Activated CD8-positive, alpha-beta T cell treated with anti-CD3 and anti-CD28 coated beads for 36 hours (primary cell): ENCODE measurements around the gene COL11A2. TPM values are rescaled to one million over a fixed set of nuclear protein-coding genes. Genes with fewer than 3 reads are reported as not detected.

Experiments used
- ATAC-seq: fragments of 200-7000 bp; cut with Tn5 transposase; one replicate; pipeline ENCODE4 v1.10.0; 2021; ENCODE audit warnings: mild to moderate bottlenecking, moderate library complexity
- CTCF ChIA-PET: fragments of 350-600 bp; sonication (Branson Sonifier 250); formaldehyde crosslinking; loops from one replicate; lab custom pipeline; 2021; ENCODE audit warnings: antibody characterized with exemption; lab: Charles Lee
- POLR2A ChIA-PET: fragments of 350-600 bp; sonication (Branson Sonifier 250); formaldehyde crosslinking; loops from one replicate; lab custom pipeline; 2021; ENCODE audit warnings: antibody characterized with exemption; lab: Charles Lee
- DNase-seq: peaks from one replicate; pipeline ENCODE4 v3.0.0-alpha.2; 2020
- H3K27ac Mint-ChIP-seq: one replicate; pipeline ENCODE4 v1.8.0; 2021; ENCODE audit warnings: mild to moderate bottlenecking, mixed read lengths
- H3K27me3 Mint-ChIP-seq: one replicate; pipeline ENCODE4 v1.8.0; 2021; ENCODE audit warnings: mixed read lengths
- H3K36me3 Mint-ChIP-seq: one replicate; pipeline ENCODE4 v1.8.0; 2021; ENCODE audit warnings: low read depth, mixed read lengths
- H3K4me1 Mint-ChIP-seq: one replicate; pipeline ENCODE4 v1.8.0; 2021; ENCODE audit warnings: low read depth, mixed read lengths
- H3K4me3 Mint-ChIP-seq: one replicate; pipeline ENCODE4 v1.8.0; 2021; ENCODE audit warnings: mild to moderate bottlenecking, moderate library complexity, mixed read lengths
- H3K9me3 Mint-ChIP-seq: one replicate; pipeline ENCODE4 v1.8.0; 2021; ENCODE audit warnings: mixed read lengths
- intact Hi-C: fragments of 100-400 bp; cut with micrococcal nuclease; formaldehyde crosslinking; loops from one replicate; pipeline ENCODE4 v1.10.0; 2022
- total RNA-seq, 2 experiments: library from RNA; stranded (reverse); gene quantifications; one replicate each; pipeline ENCODE4 v1.2.3, GENCODE V29; 2021
- TF ChIP-seq, protein P1 (sequence below): fragments of 200-600 bp; IDR thresholded peaks from one replicate; pipeline ENCODE4 v1.8.0; 2022; ENCODE audit warnings: antibody characterized with exemption, mild to moderate bottlenecking

Gene COL11A2
- total RNA-seq, 2 experiments from 2014 or later: 1.3 to 1.4 TPM

DNA sequence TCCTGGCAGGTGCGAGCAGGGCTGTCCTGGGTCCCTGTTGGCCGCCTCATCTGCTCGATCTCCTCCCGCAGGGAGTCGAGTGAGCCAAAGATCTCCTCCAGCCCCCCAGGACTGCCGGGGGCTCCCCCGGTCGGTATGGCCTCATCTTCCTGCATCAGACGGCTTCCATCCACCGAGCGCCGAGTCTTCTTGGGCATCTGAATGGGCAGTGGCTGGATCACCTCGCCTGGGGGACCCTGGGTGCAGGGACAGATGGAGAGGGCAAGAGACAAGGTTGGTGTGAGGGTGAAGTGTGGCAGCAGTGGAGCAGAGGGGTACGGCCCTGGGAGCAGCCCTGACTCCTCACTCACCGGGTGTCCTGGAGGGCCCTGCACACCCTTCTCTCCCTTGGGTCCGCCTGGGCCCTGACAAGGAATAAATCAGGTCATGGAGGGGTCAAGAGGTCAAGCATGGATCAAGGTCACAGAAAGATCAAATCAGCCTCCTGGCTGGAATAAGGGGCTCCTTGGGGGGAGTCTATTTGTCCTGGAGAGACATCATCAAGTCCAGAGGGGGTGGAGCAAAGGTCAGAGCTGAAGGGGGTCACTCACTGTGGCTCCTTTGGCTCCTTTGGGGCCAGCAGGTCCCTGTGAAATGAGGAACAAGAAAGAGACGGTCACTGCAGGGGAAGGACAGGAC, 26.5 kb downstream of the COL11A2 start:
- Mint-ChIP-seq H3K27ac (no peak overlapping the region), H3K36me3 (no peaks in the 10 kb centered on the region), H3K4me3 (no peak overlapping the region), H3K27me3 (peaks cover 1% of the 10 kb centered on the region), H3K4me1 (peaks cover 12% of the 10 kb centered on the region), H3K9me3 (no peaks in the 10 kb centered on the region)
- intact Hi-C loops: loop anchor here (10.0 kb wide), 1 partner anchor 79 kb away; no protein-coding TSS in a partner anchor
- DNase-seq (no peak), ATAC-seq (no peak)
- TF ChIP-seq, protein P1, sequence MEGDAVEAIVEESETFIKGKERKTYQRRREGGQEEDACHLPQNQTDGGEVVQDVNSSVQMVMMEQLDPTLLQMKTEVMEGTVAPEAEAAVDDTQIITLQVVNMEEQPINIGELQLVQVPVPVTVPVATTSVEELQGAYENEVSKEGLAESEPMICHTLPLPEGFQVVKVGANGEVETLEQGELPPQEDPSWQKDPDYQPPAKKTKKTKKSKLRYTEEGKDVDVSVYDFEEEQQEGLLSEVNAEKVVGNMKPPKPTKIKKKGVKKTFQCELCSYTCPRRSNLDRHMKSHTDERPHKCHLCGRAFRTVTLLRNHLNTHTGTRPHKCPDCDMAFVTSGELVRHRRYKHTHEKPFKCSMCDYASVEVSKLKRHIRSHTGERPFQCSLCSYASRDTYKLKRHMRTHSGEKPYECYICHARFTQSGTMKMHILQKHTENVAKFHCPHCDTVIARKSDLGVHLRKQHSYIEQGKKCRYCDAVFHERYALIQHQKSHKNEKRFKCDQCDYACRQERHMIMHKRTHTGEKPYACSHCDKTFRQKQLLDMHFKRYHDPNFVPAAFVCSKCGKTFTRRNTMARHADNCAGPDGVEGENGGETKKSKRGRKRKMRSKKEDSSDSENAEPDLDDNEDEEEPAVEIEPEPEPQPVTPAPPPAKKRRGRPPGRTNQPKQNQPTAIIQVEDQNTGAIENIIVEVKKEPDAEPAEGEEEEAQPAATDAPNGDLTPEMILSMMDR: no peak
- POLR2A ChIA-PET: interaction anchor here (1.2 kb wide), 1 partner anchor 83 kb away, joined by 5 read pairs; no protein-coding TSS in a partner anchor
- CTCF ChIA-PET: interaction anchor here (1.6 kb wide), 1 partner anchor 32 kb away, joined by 5 read pairs; no protein-coding TSS in a partner anchor

GRCh38 chr6:33164665-33165373, 27.4 kb downstream of the COL11A2 start:
- H3K4me1 Mint-ChIP-seq: peaks cover 12% of the 10 kb centered on the region
- no peak for ATAC-seq
- H3K9me3 Mint-ChIP-seq: no peaks in the 10 kb centered on the region
- H3K27ac Mint-ChIP-seq: no peak overlapping the region
- intact Hi-C loops: loop anchor here (5.0 to 10.0 kb wide), 2 partner anchors 32 to 80 kb away; no protein-coding TSS in a partner anchor
- H3K36me3 Mint-ChIP-seq: no peaks in the 10 kb centered on the region
- no peak for DNase-seq
- H3K27me3 Mint-ChIP-seq: peaks cover 1% of the 10 kb centered on the region
- H3K4me3 Mint-ChIP-seq: no peak overlapping the region
- ChIA-PET POLR2A (interaction anchor here (0.7 to 1.2 kb wide), 3 partner anchors 48 to 113 kb away, joined by 3 to 5 read pairs (median 3); no protein-coding TSS in a partner anchor), CTCF (interaction anchor here (1.6 kb wide), 1 partner anchor 33 kb away, joined by 5 read pairs; no protein-coding TSS in a partner anchor)
- TF ChIP-seq, protein P1: no peak

DNA sequence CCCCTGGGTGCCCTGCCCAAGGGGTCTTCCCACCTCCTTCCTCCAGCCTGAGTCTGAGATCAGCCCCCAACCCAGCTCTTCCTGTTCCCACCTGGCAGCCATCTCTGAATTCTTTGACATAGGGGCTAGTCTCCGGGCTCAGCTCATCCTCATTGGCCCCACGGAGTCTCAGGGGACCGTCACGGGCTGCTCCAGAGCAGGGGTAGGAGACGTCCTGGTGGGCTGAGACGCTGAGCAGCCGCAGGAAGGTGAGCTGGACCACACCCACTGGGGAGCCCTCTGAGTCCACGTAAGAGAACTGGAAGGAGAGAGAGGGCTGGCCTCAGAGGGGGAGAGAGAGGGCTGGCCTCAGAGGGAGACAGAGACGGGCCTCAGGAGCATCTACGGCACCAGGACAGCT, 28.1 kb downstream of the COL11A2 start:
- Mint-ChIP-seq H3K27ac (no peak overlapping the region), H3K4me1 (peaks cover 12% of the 10 kb centered on the region), H3K36me3 (no peaks in the 10 kb centered on the region), H3K4me3 (no peak overlapping the region), H3K9me3 (no peaks in the 10 kb centered on the region), H3K27me3 (peaks cover 1% of the 10 kb centered on the region)
- DNase-seq (no peak), ATAC-seq (no peak)
- TF ChIP-seq, protein P1: no peak
- intact Hi-C loops: loop anchor here (5.0 to 10.0 kb wide), 2 partner anchors 33 to 81 kb away; no protein-coding TSS in a partner anchor
- ChIA-PET CTCF (interaction anchor here (1.0 to 1.6 kb wide), 3 partner anchors 11 to 84 kb away, joined by 5 to 6 read pairs (median 5); no protein-coding TSS in a partner anchor), POLR2A (interaction anchor here (0.7 to 1.2 kb wide), 3 partner anchors 48 to 114 kb away, joined by 3 to 5 read pairs (median 3); no protein-coding TSS in a partner anchor)

- Mint-ChIP-seq H3K9me3 (no peaks in the 10 kb centered on the region), H3K27ac (no peak overlapping the region), H3K4me1 (peaks cover 12% of the 10 kb centered on the region), H3K27me3 (peaks cover 1% of the 10 kb centered on the region), H3K36me3 (no peaks in the 10 kb centered on the region), H3K4me3 (no peak overlapping the region)
- POLR2A ChIA-PET: interaction anchor here (0.9 kb wide), 1 partner anchor 49 kb away, joined by 3 read pairs; no protein-coding TSS in a partner anchor
- DNase-seq (no peak), ATAC-seq (no peak)
- intact Hi-C loops: loop anchor here (5.0 to 10.0 kb wide), 2 partner anchors 34 to 81 kb away; no protein-coding TSS in a partner anchor
- TF ChIP-seq, protein P1: no peak
- CTCF ChIA-PET: interaction anchor here (1.0 to 2.6 kb wide), 4 partner anchors 10 to 85 kb away, joined by 5 to 24 read pairs (median 6); no protein-coding TSS in a partner anchor
Observed at GRCh38 chr6:33163540-33163939, 28.7 kb downstream of the COL11A2 start.
